K562 (cell line): ENCODE measurements around the gene DEPDC4.
A peak's percentile ranks its signal among the peaks of the same experiment; 100 is the strongest.

Source experiments
- AFF1 ChIP-seq, 2 experiments: fragments of 450-650 bp; IDR thresholded peaks; 2 replicates each; pipeline ENCODE4 v1.6.1; 2018; ENCODE audit warnings: mild to moderate bottlenecking in 2 of 2, low read depth in 1 of 2; ENCODE audit not compliant: partially characterized antibody in 2 of 2
- ATF1 ChIP-seq, 2 experiments: fragments of 450-650 bp in 1 of 2; IDR thresholded peaks; 2 replicates each; pipeline ENCODE4 v1.6.1; 2016; ENCODE audit warnings: missing compliant biosample characterization in 1 of 2, missing genetic modification characterization in 1 of 2
- CEBPB ChIP-seq: fragments of 450-650 bp; IDR thresholded peaks from 2 replicates; pipeline ENCODE4 v1.6.1; 2016; ENCODE audit warnings: missing genetic modification characterization, missing compliant biosample characterization
- CREB3L1 ChIP-seq: fragments of 450-650 bp; IDR thresholded peaks from 2 replicates; pipeline ENCODE4 v1.6.1; 2014; ENCODE audit warnings: low read depth, mild to moderate bottlenecking, moderate library complexity, borderline replicate concordance
- CTCF ChIP-seq, 3 experiments: IDR thresholded peaks in 2 of 3; conservative IDR thresholded peaks in 1 of 3; 2 replicates each; pipeline ENCODE4 v1.5.1; 2011 to 2012; ENCODE audit warnings: low read length in 3 of 3, mild to moderate bottlenecking in 3 of 3, control low read depth in 2 of 3, improper control_type of control experiment in 1 of 3, inconsistent platforms in 1 of 3, low read depth in 1 of 3, mixed read lengths in 1 of 3, moderate library complexity in 1 of 3; ENCODE audit not compliant: insufficient read depth in 2 of 3
- EP300 ChIP-seq: IDR thresholded peaks from 2 replicates; pipeline ENCODE4 v1.6.1; 2012; ENCODE audit warnings: low read length, improper control_type of control experiment
- HNRNPLL ChIP-seq: fragments of 200-400 bp; formaldehyde crosslinking; IDR thresholded peaks from 2 replicates; pipeline ENCODE4 v1.6.1; 2017; ENCODE audit warnings: low read length, low read depth, mild to moderate bottlenecking; ENCODE audit not compliant: poor library complexity, severe bottlenecking
- JUND ChIP-seq, 2 experiments: IDR thresholded peaks; 2 replicates in 1 of 2; 3 replicates in 1 of 2; pipeline ENCODE4 v1.6.1; 2011; ENCODE audit warnings: borderline replicate concordance in 2 of 2, low read depth in 2 of 2, low read length in 2 of 2, improper control_type of control experiment in 1 of 2, missing biosample characterization in 1 of 2, missing genetic modification characterization in 1 of 2, missing genetic modification reagents in 1 of 2
- MYBL2 ChIP-seq, 2 experiments: fragments of 450-650 bp in 1 of 2; sonication (generic) in 1 of 2; formaldehyde crosslinking in 1 of 2; IDR thresholded peaks; 2 replicates each; pipeline versions ENCODE4 v1.6.1 to v1.8.1; 2017 to 2022; ENCODE audit warnings: borderline replicate concordance in 1 of 2, inconsistent platforms in 1 of 2, low read depth in 1 of 2, mild to moderate bottlenecking in 1 of 2, missing genetic modification reagents in 1 of 2, moderate library complexity in 1 of 2
- NFYB ChIP-seq: IDR thresholded peaks from 2 replicates; pipeline ENCODE4 v1.6.1; 2011; ENCODE audit warnings: mild to moderate bottlenecking, moderate library complexity; ENCODE audit not compliant: insufficient read length; ENCODE audit errors: extremely low read depth
- REST ChIP-seq, 2 experiments: fragments of 450-650 bp; formaldehyde crosslinking in 1 of 2; IDR thresholded peaks; 2 replicates each; pipeline versions ENCODE4 v1.4.0 to v1.6.1; 2014 to 2020; ENCODE audit warnings: mild to moderate bottlenecking in 2 of 2, borderline replicate concordance in 1 of 2, low read depth in 1 of 2
- SREBF2 ChIP-seq: sonication (generic); formaldehyde crosslinking; IDR thresholded peaks from 2 replicates; pipeline ENCODE4 v1.4.0; 2020; ENCODE audit warnings: mild to moderate bottlenecking, missing genetic modification reagents
- TARDBP ChIP-seq: fragments of 450-650 bp; IDR thresholded peaks from 2 replicates; pipeline ENCODE4 v1.6.1; 2016
- ZFP1 ChIP-seq: fragments of 450-650 bp; formaldehyde crosslinking; IDR thresholded peaks from 2 replicates; pipeline ENCODE4 v1.4.0; 2020; ENCODE audit warnings: mild to moderate bottlenecking, mixed read lengths

- TF ChIP-seq ZFP1 (CRISPR knock-in tag) (no peak), CREB3L1 (no peak), SREBF2 (CRISPR knock-in tag) (no peak), CTCF (IDR thresholded peaks at IDR 0.05 in 2 of 3, conservative IDR thresholded peaks at IDR 0.05 in 1 of 3; ENCODE audit: insufficient read depth in 2 of 3, low read depth in 1 of 3, low read length in 3 of 3) (no peak), HNRNPLL (no peak), TARDBP (no peak), NFYB (no peak), REST (IDR thresholded peaks at IDR 0.05; ENCODE audit: borderline replicate concordance) (no peak), REST (CRISPR knock-in tag; IDR thresholded peaks at IDR 0.05; ENCODE audit: low read depth) (no peak), AFF1 (IDR thresholded peaks at IDR 0.05; ENCODE audit: low read depth in 1 of 2, partially characterized antibody in 2 of 2) (no peak), ATF1 (CRISPR knock-in tag; IDR thresholded peaks at IDR 0.05) (no peak), ATF1 (tag; IDR thresholded peaks at IDR 0.05) (no peak), CEBPB (tag) (peak; percentile 43), MYBL2 (IDR thresholded peaks at IDR 0.05; ENCODE audit: low read depth) (no peak), MYBL2 (CRISPR knock-in tag; IDR thresholded peaks at IDR 0.05; ENCODE audit: borderline replicate concordance) (no peak), EP300 (no peak), JUND (IDR thresholded peaks at IDR 0.05; ENCODE audit: borderline replicate concordance, low read depth, low read length) (no peak), JUND (tag; IDR thresholded peaks at IDR 0.05; ENCODE audit: borderline replicate concordance, low read depth, low read length) (no peak)
Observed at GRCh38 chr12:100263131-100263530, 3.7 kb downstream of the DEPDC4 start.
